Activated B cell treated with CpG ODN at 0.5 μM for 24 hours (primary cell): ENCODE results near the gene TM6SF1. TPM values are rescaled to one million over a fixed set of nuclear protein-coding genes. Genes with fewer than 3 reads are reported as not detected.

Experiments used
- ATAC-seq: fragments of 200-7000 bp; cut with Tn5 transposase; one replicate; pipeline ENCODE4 v1.10.0; 2021; ENCODE audit warnings: low read depth, mild to moderate bottlenecking, moderate library complexity
- CTCF ChIA-PET: fragments of 350-600 bp; sonication (Branson Sonifier 250); formaldehyde crosslinking; loops from one replicate; lab custom pipeline; 2021; ENCODE audit warnings: antibody characterized with exemption; lab: Charles Lee
- POLR2A ChIA-PET: fragments of 350-600 bp; sonication (Branson Sonifier 250); formaldehyde crosslinking; loops from one replicate; lab custom pipeline; 2021; ENCODE audit warnings: antibody characterized with exemption; lab: Charles Lee
- DNase-seq: peaks from one replicate; pipeline ENCODE4 v3.0.0; 2022
- H3K27ac Mint-ChIP-seq: one replicate; pipeline ENCODE4 v1.8.0; 2020; ENCODE audit warnings: mixed read lengths
- H3K27me3 Mint-ChIP-seq: one replicate; pipeline ENCODE4 v1.8.0; 2021; ENCODE audit warnings: mixed read lengths
- H3K36me3 Mint-ChIP-seq: one replicate; pipeline ENCODE4 v1.8.0; 2021; ENCODE audit warnings: low read depth, mixed read lengths
- H3K4me1 Mint-ChIP-seq: one replicate; pipeline ENCODE4 v1.8.0; 2021; ENCODE audit warnings: mixed read lengths
- H3K4me3 Mint-ChIP-seq: one replicate; pipeline ENCODE4 v1.8.0; 2020; ENCODE audit warnings: mild to moderate bottlenecking, mixed read lengths
- H3K9me3 Mint-ChIP-seq: one replicate; pipeline ENCODE4 v1.8.0; 2020; ENCODE audit warnings: mixed read lengths
- CTCF ChIP-seq: fragments of 200-600 bp; IDR thresholded peaks from one replicate; pipeline ENCODE4 v1.8.0; 2022; ENCODE audit warnings: antibody characterized with exemption, mild to moderate bottlenecking
- intact Hi-C: fragments of 100-400 bp; cut with micrococcal nuclease; formaldehyde crosslinking; loops from one replicate; pipeline ENCODE4 v1.15.1; 2024
- total RNA-seq: library from RNA; stranded (reverse); gene quantifications from 2 replicates; pipeline ENCODE4 v1.2.3, GENCODE V29; 2022

Gene TM6SF1
- total RNA-seq, result 3.9 and 4.1 TPM in 2 replicates

- peak; percentile 36 for ATAC-seq
- POLR2A ChIA-PET, result interaction anchor here (3.2 kb wide), 1 partner anchor 39 kb away, joined by 22 read pairs; the partner anchor contains the start of gene BTBD1
- intact Hi-C loops, result loop anchor here (5.0 kb wide), 2 partner anchors 45 to 95 kb away; partner anchors contain the start of gene C15orf40
Measured at GRCh38 chr15:83106994-83107840, at the start of gene TM6SF1. TM6SF1 (plus strand) TSS chr15:83107645; CDS start chr15:83107681, 36 bp downstream.

GRCh38 chr15:83057696-83058376 is 49.6 kb upstream of the TM6SF1 start:
- no peak for DNase-seq
- H3K36me3 Mint-ChIP-seq, result peaks cover 46% of the 10 kb centered on the region
- H3K4me1 Mint-ChIP-seq, result peaks cover 13% of the 10 kb centered on the region
- H3K27me3 Mint-ChIP-seq, result no peaks in the 10 kb centered on the region
- POLR2A ChIA-PET, result interaction anchor here (1.6 kb wide), 1 partner anchor 9 kb away, joined by 7 read pairs; the partner anchor contains the start of gene BTBD1
- CTCF ChIA-PET, result interaction anchor here (1.0 kb wide), 1 partner anchor 9 kb away, joined by 3 read pairs; no protein-coding TSS in a partner anchor
- H3K9me3 Mint-ChIP-seq, result no peaks in the 10 kb centered on the region
- no peak overlapping the region for H3K4me3 Mint-ChIP-seq
- TF ChIP-seq CTCF, result no peak
- intact Hi-C loops, result no loop called here
- H3K27ac Mint-ChIP-seq, result no peak overlapping the region
- ATAC-seq, result no peak

More at GRCh38 chr15:83106994-83107840, at the start of gene TM6SF1:
- Mint-ChIP-seq H3K4me3 (peak within 1 kb of the TSS; percentile 87), H3K36me3 (no peaks in the 10 kb centered on the region), H3K9me3 (no peaks in the 10 kb centered on the region), H3K27ac (peak within 1 kb of the TSS; percentile 65), H3K4me1 (peaks cover 20% of the 10 kb centered on the region), H3K27me3 (peaks cover 22% of the 10 kb centered on the region)
- DNase-seq, result peak; percentile 40
- TF ChIP-seq CTCF, result no peak
- CTCF ChIA-PET, result interaction anchor here (0.6 kb wide), 1 partner anchor 144 kb away, joined by 4 read pairs; no protein-coding TSS in a partner anchor

- intact Hi-C loops, result loop anchor here (2.0 to 5.0 kb wide), 3 partner anchors 46 to 519 kb away; partner anchors contain the start of genes C15orf40, RPS17 and TM6SF1
- Mint-ChIP-seq H3K36me3 (peaks cover 24% of the 10 kb centered on the region), H3K27ac (no peak overlapping the region), H3K4me3 (no peak overlapping the region), H3K4me1 (peaks cover 15% of the 10 kb centered on the region), H3K27me3 (no peaks in the 10 kb centered on the region), H3K9me3 (no peaks in the 10 kb centered on the region)
- ATAC-seq (no peak), DNase-seq (no peak)
- POLR2A ChIA-PET, result no interaction called here
- CTCF ChIA-PET, result interaction anchor here (0.6 kb wide), 1 partner anchor 1728 kb away, joined by 3 read pairs; no protein-coding TSS in a partner anchor
- no peak for TF ChIP-seq CTCF
Measured at GRCh38 chr15:83061680-83062079, 45.8 kb upstream of the TM6SF1 start.

- peaks cover 15% of the 10 kb centered on the region for H3K36me3 Mint-ChIP-seq
- H3K27me3 Mint-ChIP-seq, result no peaks in the 10 kb centered on the region
- intact Hi-C loops, result loop anchor here (2.0 to 5.0 kb wide), 3 partner anchors 45 to 520 kb away; partner anchors contain the start of genes C15orf40, RPS17 and TM6SF1
- ChIA-PET POLR2A (interaction anchor here (1.3 kb wide), 1 partner anchor 51 kb away, joined by 4 read pairs; the partner anchor contains the start of gene C15orf40), CTCF (no interaction called here)
- ATAC-seq (no peak), DNase-seq (no peak)
- H3K4me3 Mint-ChIP-seq, result no peak overlapping the region
- no peak overlapping the region for H3K27ac Mint-ChIP-seq
- H3K9me3 Mint-ChIP-seq, result no peaks in the 10 kb centered on the region
- TF ChIP-seq CTCF, result no peak
- H3K4me1 Mint-ChIP-seq, result peaks cover 13% of the 10 kb centered on the region
Measured at GRCh38 chr15:83062768-83063180, 44.7 kb upstream of the TM6SF1 start.
